H9 (cell line): ENCODE data around the gene OR2AJ1. TPM values are rescaled to one million over a fixed set of nuclear protein-coding genes. Genes with fewer than 3 reads are reported as not detected.

Experiments
- DNase-seq: peaks from one replicate; pipeline ENCODE4 v3.0.0-alpha.2; 2017
- H2AFZ ChIP-seq: one replicate; pipeline ENCODE4 v1.6.1; 2013; ENCODE audit warnings: mild to moderate bottlenecking, low read length, control low read depth, moderate library complexity
- H2AK5ac ChIP-seq: 2 replicates; pipeline ENCODE4 v1.6.1; 2013; ENCODE audit warnings: low read length, control low read depth, mixed read lengths; ENCODE audit not compliant: insufficient read length
- H2BK120ac ChIP-seq: one replicate; pipeline ENCODE4 v1.6.1; 2013; ENCODE audit warnings: low read depth, mild to moderate bottlenecking, low read length, control low read depth, inconsistent platforms; ENCODE audit not compliant: poor library complexity, severe bottlenecking
- H2BK12ac ChIP-seq: 2 replicates; pipeline ENCODE4 v1.6.1; 2013; ENCODE audit warnings: low read length, control low read depth, mixed read lengths, low read depth; ENCODE audit not compliant: insufficient read length
- H2BK15ac ChIP-seq: 2 replicates; pipeline ENCODE4 v1.6.1; 2013; ENCODE audit warnings: low read depth, low read length, control low read depth
- H2BK20ac ChIP-seq: one replicate; pipeline ENCODE4 v1.6.1; 2013; ENCODE audit warnings: low read depth, mild to moderate bottlenecking, low read length, control low read depth, inconsistent platforms; ENCODE audit not compliant: poor library complexity, severe bottlenecking
- H2BK5ac ChIP-seq: 2 replicates; pipeline ENCODE4 v1.6.1; 2013; ENCODE audit warnings: low read length, control low read depth, mixed read lengths; ENCODE audit not compliant: insufficient read length
- H3K14ac ChIP-seq: 2 replicates; pipeline ENCODE4 v1.6.1; 2013; ENCODE audit warnings: low read length, control low read depth; ENCODE audit not compliant: insufficient read depth
- H3K18ac ChIP-seq: 2 replicates; pipeline ENCODE4 v1.6.1; 2013; ENCODE audit warnings: low read depth, mild to moderate bottlenecking, mixed read lengths, low read length, control low read depth; ENCODE audit not compliant: insufficient read length
- H3K23ac ChIP-seq: 2 replicates; pipeline ENCODE4 v1.6.1; 2013; ENCODE audit warnings: low read length, control low read depth, mixed read lengths, low read depth; ENCODE audit not compliant: insufficient read length
- H3K23me2 ChIP-seq: 2 replicates; pipeline ENCODE4 v1.6.1; 2013; ENCODE audit warnings: low read depth, mild to moderate bottlenecking, mixed read lengths, low read length, control low read depth; ENCODE audit not compliant: insufficient read length, poor library complexity, severe bottlenecking
- H3K27ac ChIP-seq: 2 replicates; pipeline ENCODE4 v1.5.1; 2013; ENCODE audit warnings: low read length, control low read depth, mixed read lengths, low read depth; ENCODE audit not compliant: insufficient read length
- H3K27me3 ChIP-seq: 2 replicates; pipeline ENCODE4 v1.6.1; 2013; ENCODE audit warnings: low read length, control low read depth, inconsistent platforms; ENCODE audit not compliant: insufficient read depth
- H3K4ac ChIP-seq: 2 replicates; pipeline ENCODE4 v1.6.1; 2013; ENCODE audit warnings: low read depth, mild to moderate bottlenecking, control low read depth, inconsistent platforms, low read length, moderate library complexity
- H3K4me1 ChIP-seq: 2 replicates; pipeline ENCODE4 v1.6.1; 2013; ENCODE audit warnings: low read length, control low read depth, inconsistent platforms; ENCODE audit not compliant: insufficient read depth
- H3K4me2 ChIP-seq: 2 replicates; pipeline ENCODE4 v1.6.1; 2013; ENCODE audit warnings: low read length, control low read depth, mixed read lengths; ENCODE audit not compliant: insufficient read length, insufficient read depth
- H3K56ac ChIP-seq: 2 replicates; pipeline ENCODE4 v1.6.1; 2013; ENCODE audit warnings: low read depth, mild to moderate bottlenecking, mixed read lengths, low read length, control low read depth; ENCODE audit not compliant: insufficient read length
- H3K79me1 ChIP-seq: 2 replicates; pipeline ENCODE4 v1.6.1; 2013; ENCODE audit warnings: low read depth, mild to moderate bottlenecking, moderate library complexity, low read length, control low read depth, inconsistent platforms; ENCODE audit not compliant: insufficient read depth, poor library complexity, severe bottlenecking
- H3K79me2 ChIP-seq: 2 replicates; pipeline ENCODE4 v1.6.1; 2013; ENCODE audit warnings: low read length, control low read depth, inconsistent platforms; ENCODE audit not compliant: insufficient read depth
- H3K9ac ChIP-seq: 2 replicates; pipeline ENCODE4 v1.6.1; 2013; ENCODE audit warnings: low read length, control low read depth, mixed read lengths; ENCODE audit not compliant: insufficient read length; ENCODE audit errors: extremely low read depth
- H3K9me3 ChIP-seq: one replicate; pipeline ENCODE4 v1.6.1; 2013; ENCODE audit warnings: low read depth, low read length, inconsistent platforms; ENCODE audit not compliant: control insufficient read depth
- H3T11ph ChIP-seq: one replicate; pipeline ENCODE4 v1.6.1; 2013; ENCODE audit warnings: mild to moderate bottlenecking, low read length, control low read depth, inconsistent platforms
- H4K20me1 ChIP-seq: one replicate; pipeline ENCODE4 v1.6.1; 2013; ENCODE audit not compliant: control insufficient read depth, insufficient read length, insufficient read depth
- H4K5ac ChIP-seq: 2 replicates; pipeline ENCODE4 v1.6.1; 2013; ENCODE audit warnings: low read depth, mild to moderate bottlenecking, mixed read lengths, low read length, control low read depth; ENCODE audit not compliant: insufficient read length
- H4K8ac ChIP-seq: replicated peaks from 2 replicates; pipeline ENCODE4 v1.6.1; 2013; ENCODE audit warnings: low read length, control low read depth, mixed read lengths, low read depth; ENCODE audit not compliant: insufficient read length
- H4K91ac ChIP-seq: 2 replicates; pipeline ENCODE4 v1.6.1; 2013; ENCODE audit warnings: low read depth, mild to moderate bottlenecking, moderate library complexity, mixed read lengths, low read length, control low read depth; ENCODE audit not compliant: insufficient read length
- H3K27ac Mint-ChIP-seq, 3 experiments: 2 replicates in 2 of 3; 3 replicates in 1 of 3; pipeline ENCODE4 v1.8.0; 2020 to 2021; ENCODE audit warnings: mixed read lengths in 3 of 3, mild to moderate bottlenecking in 1 of 3, moderate library complexity in 1 of 3
- H3K27me3 Mint-ChIP-seq: 2 replicates; pipeline ENCODE4 v1.8.0; 2021; ENCODE audit warnings: low read depth, mild to moderate bottlenecking, moderate library complexity, mixed read lengths
- H3K36me3 Mint-ChIP-seq, 3 experiments: 2 replicates in 2 of 3; 3 replicates in 1 of 3; pipeline ENCODE4 v1.8.0; 2020 to 2021; ENCODE audit warnings: low read depth in 3 of 3, mixed read lengths in 3 of 3; ENCODE audit not compliant: insufficient read depth in 1 of 3
- H3K4me1 Mint-ChIP-seq, 2 experiments: 2 replicates each; pipeline ENCODE4 v1.8.0; 2020; ENCODE audit warnings: mixed read lengths in 2 of 2
- H3K4me3 Mint-ChIP-seq, 2 experiments: 2 replicates in 1 of 2; 3 replicates in 1 of 2; pipeline ENCODE4 v1.8.0; 2020 to 2021; ENCODE audit warnings: mild to moderate bottlenecking in 2 of 2, mixed read lengths in 2 of 2, moderate library complexity in 1 of 2
- H3K9me3 Mint-ChIP-seq, 2 experiments: 2 replicates in 1 of 2; 3 replicates in 1 of 2; pipeline ENCODE4 v1.8.0; 2020; ENCODE audit warnings: mild to moderate bottlenecking in 2 of 2, mixed read lengths in 2 of 2, moderate library complexity in 1 of 2
- WGBS: extraction: QIAGEN DNeasy Blood & Tissue Kit; methylation state at CpG from one replicate; pipeline ENCODE4 v1.1.7; 2013; ENCODE audit warnings: missing lambda C conversion rate, low lambda C conversion rate, mixed read lengths; ENCODE audit not compliant: insufficient read length; ENCODE audit errors: extremely low coverage; 5-methylcytosine and 5-hydroxymethylcytosine counted together
- total RNA-seq: library from RNA; stranded (reverse); gene quantifications from 2 replicates; pipeline ENCODE4 v1.2.1, GENCODE V29; 2021
- TF ChIP-seq, protein P1 (sequence below): fragments of 200-600 bp; sonication (generic); conservative IDR thresholded peaks from 3 replicates; pipeline ENCODE4 v1.8.0; 2021; ENCODE audit warnings: antibody characterized with exemption, mild to moderate bottlenecking

The OR2AJ1 gene
- total RNA-seq, 1 experiment from 2014 or later = not detected

DNA sequence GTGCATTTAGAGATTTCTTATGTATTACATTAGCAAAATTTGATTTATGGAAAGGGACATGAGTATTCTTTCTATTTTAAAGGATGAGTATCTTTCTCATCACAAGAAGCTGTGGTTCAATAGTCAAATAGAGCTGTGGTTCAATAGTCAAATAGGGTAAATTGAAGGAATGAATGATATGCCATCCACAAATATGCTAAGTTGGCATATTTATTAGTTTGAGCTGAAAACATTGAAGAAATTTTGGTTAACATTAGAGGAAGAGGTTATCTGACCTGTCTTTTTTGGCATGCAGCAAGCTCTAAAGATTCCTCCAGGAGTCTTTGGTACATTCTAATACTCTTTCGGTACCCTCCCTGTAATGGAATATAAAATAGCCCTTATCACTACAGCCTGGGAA, 28.7 kb downstream of the OR2AJ1 start:
- no peak for DNase-seq
- Histone ChIP-seq H2BK5ac (no peak overlapping the region), H3K4ac (no peak overlapping the region), H3K18ac (no peak overlapping the region), H3K4me2 (no peak overlapping the region), H3K4me1 (no peaks in the 10 kb centered on the region), H2BK12ac (no peak overlapping the region), H4K8ac (no peak overlapping the region), H2BK120ac (no peak overlapping the region), H2BK20ac (no peak overlapping the region), H2AFZ (no peak overlapping the region), H2BK15ac (no peak overlapping the region), H3K79me2 (no peaks in the 10 kb centered on the region), H4K20me1 (no peaks in the 10 kb centered on the region), H4K5ac (no peak overlapping the region), H3T11ph (no peak overlapping the region), H2AK5ac (no peak overlapping the region), H3K27ac (no peak overlapping the region), H4K91ac (no peak overlapping the region), H3K23me2 (no peaks in the 10 kb centered on the region), H3K27me3 (no peaks in the 10 kb centered on the region), H3K79me1 (no peaks in the 10 kb centered on the region), H3K56ac (no peak overlapping the region), H3K9ac (no peak overlapping the region), H3K14ac (no peak overlapping the region), H3K23ac (no peak overlapping the region), H3K9me3 (peaks cover 23% of the 10 kb centered on the region)
- Mint-ChIP-seq H3K4me3 (no peak overlapping the region), H3K27ac (no peak overlapping the region), H3K36me3 (peaks cover 0 to 18% (median 0%) of the 10 kb centered on the region in 3 experiments; a peak in 3 of 7 replicates), H3K27me3 (0 out of 2 replicates have a peak, but pooled peaks cover 1% of the 10 kb centered on the region), H3K4me1 (no peaks in the 10 kb centered on the region), H3K9me3 (peaks cover 70 to 79% of the 10 kb centered on the region in 2 experiments)
- WGBS = no CpG with 5 or more reads among the region's 1 CpG
- TF ChIP-seq, protein P1, sequence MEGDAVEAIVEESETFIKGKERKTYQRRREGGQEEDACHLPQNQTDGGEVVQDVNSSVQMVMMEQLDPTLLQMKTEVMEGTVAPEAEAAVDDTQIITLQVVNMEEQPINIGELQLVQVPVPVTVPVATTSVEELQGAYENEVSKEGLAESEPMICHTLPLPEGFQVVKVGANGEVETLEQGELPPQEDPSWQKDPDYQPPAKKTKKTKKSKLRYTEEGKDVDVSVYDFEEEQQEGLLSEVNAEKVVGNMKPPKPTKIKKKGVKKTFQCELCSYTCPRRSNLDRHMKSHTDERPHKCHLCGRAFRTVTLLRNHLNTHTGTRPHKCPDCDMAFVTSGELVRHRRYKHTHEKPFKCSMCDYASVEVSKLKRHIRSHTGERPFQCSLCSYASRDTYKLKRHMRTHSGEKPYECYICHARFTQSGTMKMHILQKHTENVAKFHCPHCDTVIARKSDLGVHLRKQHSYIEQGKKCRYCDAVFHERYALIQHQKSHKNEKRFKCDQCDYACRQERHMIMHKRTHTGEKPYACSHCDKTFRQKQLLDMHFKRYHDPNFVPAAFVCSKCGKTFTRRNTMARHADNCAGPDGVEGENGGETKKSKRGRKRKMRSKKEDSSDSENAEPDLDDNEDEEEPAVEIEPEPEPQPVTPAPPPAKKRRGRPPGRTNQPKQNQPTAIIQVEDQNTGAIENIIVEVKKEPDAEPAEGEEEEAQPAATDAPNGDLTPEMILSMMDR = no peak
